GM19025 (cell line): ENCODE data around the gene SEPTIN8.
A peak's percentile ranks its signal among the peaks of the same experiment; 100 is the strongest.

Experiments
- ATAC-seq: cut with Tn5 transposase; IDR thresholded peaks from one replicate; pipeline ENCODE4 v1.9.1; 2021; ENCODE audit warnings: mild to moderate bottlenecking, low read depth, moderate library complexity; ENCODE audit not compliant: unreplicated experiment

The SEPTIN8 gene

DNA sequence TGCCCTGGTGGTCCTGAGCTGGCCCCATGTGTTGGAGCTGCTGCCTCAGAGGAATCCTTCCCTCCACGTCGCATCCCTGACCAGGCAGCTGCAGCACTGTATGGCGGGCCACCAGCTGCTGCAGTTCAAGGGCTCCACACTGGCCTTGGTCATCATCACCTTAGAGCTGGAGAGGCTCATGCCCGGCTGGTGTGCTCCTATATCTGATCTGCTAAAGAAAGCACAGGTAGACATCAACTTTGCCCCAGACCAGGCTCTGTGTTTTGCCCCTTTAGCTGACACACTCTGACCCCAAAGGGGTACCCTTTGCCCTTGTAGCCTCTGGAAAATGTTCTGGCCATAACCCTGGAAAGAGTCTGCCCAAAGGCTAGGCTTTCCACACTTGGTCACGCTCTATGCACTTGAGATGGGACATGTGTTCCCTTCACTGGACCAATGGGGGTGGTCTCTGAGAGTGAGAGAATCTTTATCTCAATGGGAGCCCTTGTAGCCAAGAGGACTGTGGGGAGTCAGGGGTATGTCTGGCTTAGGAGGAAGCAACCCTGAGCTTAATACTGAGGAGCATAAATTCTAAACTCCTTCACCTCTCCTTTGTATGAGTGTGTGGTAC is 25.0 kb downstream of the SEPTIN8 start:
- no peak for ATAC-seq

DNA sequence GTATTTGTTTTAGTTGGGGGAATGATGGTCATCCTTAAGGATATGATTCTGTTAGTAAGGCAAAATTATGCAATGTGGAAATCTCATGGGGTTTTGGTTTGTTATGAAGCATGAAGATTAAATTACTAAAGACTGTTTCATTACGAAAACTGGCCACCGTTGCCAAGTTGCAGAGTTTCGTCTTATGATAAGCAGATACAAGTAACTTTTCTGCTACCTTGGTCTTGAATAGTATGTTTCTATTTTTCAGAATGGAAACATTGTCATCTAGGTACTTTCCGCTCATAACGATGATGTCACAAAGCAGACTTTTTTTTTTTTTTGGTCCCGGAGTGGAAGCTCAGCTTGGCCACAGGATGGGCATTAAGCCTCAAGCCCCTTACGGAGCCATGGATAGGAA is 25.6 kb downstream of the SEPTIN8 start:
- ATAC-seq: no peak

DNA sequence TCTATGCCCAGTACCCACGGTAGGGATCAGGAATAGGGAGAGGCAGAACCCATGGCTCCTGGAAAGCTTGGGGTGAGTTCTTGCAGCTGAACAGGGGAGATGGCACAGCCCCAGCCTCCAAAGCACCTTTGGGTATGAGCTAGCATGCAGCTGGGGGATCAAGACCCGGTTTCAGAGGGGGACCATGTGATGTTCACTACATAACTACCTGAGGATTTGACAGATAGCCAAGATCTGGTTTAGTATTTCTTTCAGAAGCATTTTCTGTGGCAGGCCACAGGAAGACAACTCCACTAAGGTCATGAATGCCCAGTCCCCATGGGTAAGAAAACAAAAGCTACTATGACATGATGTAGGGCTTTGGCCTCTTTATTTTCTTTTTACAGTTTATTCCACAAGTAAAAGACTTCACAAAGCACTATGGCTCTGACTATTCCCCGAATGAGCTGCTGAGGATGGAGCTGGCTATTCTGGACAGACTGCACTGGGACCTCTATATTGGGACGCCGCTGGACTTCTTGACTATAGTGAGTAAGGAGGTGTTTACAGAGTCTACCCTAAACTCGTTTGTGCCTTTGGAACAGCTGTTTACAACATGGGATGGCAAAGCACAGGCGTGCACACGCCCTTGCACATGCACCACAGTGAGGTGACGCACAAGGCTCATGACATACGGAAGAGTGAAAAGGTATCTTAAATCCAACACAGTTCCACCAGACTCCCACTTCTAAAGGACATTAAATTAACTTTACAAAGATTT is 26.4 kb downstream of the SEPTIN8 start:
- peak; percentile 42 for ATAC-seq

DNA sequence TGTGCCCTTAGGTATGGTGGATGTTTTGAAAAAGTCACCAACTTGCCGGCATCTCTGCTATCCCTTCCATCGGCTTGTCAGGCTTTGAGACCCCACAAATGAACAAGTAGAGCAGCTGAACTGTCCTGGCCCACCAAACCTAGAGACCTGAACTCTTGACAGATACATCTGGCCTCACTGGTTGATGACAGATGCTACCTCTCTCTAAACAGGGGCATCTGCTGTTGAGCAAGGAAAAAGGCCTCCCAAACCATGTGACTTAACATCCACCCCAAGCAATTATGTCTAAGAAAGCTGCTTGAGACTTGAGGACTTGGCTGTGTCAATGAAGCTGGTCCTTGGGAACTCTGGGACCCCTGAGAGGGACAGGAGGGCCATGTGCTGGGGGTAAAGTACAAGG is 27.5 kb downstream of the SEPTIN8 start:
- ATAC-seq: no peak

DNA sequence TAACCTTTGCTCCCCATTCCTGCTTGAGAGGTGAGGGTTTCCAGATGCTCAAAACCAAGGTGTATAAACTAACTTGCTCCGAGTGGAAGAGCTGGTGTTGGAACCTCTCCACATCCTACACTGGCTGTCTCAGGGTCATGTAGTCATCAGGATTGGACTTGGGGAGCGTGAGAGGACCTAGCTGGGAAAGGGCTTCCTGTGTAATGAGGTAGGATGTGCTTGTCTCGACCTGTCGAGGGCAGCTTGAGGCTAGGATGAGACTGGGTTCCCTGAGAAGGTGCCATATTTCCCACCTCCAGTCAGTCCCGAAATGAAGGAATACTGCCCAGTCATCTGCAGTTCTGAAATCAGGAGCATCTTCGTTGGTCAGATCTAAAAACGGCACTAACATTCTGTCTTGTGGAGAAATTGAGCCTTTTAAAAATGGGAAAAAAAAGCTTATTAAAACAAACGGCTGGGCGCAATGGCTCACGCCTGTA is 28.5 kb downstream of the SEPTIN8 start:
- no peak for ATAC-seq

DNA sequence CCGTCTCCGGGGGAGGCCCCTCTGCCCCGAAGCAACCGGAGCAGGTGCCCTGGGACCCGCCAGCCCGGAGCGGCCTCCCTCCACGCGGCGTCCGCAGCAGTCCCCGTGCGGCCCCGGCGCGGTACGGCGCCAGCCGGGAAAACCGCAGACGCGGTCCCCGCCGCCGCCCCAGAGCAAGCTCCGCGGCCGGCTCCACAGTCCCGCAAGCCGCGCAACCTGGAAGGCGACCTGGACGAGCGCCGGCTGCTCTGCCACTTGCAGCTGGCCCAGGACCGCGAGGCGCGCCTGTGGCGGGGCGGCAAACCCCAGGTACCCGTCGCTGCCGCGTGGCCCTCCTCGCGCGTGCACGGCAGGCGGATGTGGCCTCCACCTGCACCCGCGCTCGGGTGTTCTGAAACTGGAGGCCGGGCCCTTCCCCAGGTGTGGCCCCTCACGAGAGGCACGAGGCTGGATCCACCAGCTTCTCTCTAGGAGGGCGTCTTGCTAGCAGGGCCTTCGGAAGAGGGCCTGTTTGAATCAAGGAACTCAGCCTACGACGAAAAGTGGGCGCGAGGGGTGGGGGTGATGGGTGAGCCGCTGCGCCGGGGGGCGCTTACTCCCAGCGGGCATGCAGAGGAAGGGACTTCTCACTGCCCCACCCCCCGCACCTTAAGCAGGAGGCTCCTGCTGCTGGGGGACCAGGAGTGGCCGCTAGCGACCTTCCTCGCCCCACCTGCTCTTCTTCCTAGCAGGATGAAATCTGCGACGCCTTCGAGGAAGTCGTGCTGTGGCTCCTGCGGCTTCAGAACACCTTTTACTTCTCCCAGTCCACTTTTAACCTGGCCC is 29.2 kb downstream of the SEPTIN8 start:
- peak; percentile 6 for ATAC-seq

DNA sequence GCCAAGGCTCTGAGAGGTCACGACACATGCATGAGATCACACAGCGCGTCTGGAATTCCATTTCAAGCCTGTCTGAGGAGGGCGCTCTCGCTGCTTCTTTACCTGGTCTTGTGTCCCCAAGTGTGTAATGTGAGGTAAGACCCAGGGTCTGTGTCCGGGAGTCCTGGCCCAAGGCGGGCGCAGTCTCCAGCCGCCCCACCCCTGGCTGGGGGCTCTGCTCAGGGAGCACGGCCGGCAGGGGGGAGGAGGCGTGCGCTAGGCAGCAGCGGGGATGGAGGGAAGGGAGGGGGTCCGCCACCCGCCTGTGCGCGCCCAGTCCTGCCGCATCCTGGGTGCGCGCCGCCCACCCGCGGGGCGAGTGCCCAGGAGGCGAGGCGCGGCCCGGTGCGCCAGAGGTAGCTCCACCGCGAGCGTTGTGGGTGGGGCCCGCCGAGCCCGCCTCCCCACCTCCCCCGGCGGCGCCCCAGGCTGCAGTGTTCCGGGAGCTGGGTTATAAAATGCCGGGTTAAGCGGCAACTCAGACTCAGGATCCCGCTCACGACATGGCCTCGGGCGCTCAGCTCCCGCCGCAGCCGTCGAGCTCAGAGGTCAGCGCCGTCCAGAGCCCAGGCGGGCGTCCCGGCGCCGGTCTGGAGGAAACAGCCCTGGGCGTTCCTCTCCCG is 30.0 kb downstream of the SEPTIN8 start, which contains the start of gene CCNI2:
CCNI2 (plus strand) TSS at position 473 of the 662 bp plus-strand sequence; CDS start at position 543, 70 bp downstream.
- ATAC-seq: peak; percentile 42

DNA sequence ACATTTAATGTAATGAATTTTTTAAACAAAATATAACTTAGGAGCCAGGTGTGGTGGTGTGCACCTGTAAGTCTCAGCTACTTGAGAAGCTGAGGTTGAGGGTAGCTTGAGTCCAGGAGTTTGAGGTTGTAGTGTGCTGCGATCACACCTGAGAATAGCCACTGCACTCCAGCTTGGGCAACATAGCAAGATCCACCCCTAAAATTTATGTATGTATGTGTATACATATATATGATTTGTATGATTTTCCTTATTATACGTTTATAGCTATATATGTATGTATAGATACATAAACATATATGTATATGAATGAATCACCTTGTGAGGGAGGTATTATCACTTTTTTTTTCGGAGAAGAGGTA is 30.5 kb downstream of the SEPTIN8 start:
- ATAC-seq: no peak

DNA sequence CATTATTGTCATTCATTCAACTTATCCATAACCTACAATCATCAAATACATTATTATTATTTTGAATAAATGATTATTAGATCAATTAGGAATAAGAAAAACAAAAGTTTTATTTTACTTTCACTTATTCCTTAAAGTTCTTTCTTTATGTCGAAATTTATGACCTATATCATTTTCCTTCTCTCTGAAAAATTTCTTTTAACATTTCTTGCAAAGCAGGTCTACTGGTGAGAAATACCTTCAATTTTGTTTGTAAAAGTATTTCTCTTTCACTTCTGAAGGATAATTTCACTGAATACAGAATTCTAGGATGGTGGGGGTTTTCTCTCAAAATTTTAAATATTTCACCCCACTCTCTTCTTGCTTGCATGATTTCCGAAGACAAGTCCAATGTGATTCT is 32.4 kb downstream of the SEPTIN8 start:
- ATAC-seq: no peak

DNA sequence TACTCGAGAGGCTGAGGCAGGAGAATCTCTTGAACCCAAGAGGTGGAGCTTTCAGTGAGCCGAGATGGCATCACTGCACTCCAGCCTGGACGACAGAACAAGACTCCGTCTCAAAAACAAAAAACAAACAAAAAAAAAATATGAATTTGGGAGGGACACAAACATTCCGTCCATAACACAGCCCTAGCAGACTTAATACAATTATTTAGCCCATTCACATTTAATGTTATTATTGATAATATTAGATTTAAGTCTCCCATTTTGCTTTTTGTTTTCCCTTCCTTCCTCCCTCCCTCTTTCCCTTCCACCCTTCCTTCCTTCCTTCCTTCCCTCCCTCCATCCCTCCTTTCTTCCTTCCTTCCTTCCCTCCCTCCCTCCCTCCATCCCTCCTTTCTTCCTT is 34.4 kb downstream of the SEPTIN8 start:
- no peak for ATAC-seq

DNA sequence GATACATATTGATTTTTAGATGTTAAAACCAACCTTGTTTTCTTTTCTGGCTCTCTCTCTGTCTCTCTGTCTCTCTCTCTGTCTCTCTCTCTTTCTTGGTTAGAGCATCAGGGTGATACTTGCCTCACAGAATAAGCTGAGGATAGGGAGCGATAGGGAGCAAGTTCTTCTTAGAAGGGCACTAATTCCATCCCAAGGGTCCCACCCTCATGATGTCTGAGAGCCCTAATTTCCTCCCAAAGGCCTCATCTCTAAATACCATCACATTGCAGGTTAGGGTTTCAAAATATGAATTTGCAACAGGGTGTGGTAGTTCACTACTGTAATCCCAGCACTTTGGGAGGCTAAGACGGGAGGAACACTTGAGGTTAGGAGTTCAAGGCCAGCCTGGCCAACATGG is 34.9 kb downstream of the SEPTIN8 start:
- no peak for ATAC-seq

DNA sequence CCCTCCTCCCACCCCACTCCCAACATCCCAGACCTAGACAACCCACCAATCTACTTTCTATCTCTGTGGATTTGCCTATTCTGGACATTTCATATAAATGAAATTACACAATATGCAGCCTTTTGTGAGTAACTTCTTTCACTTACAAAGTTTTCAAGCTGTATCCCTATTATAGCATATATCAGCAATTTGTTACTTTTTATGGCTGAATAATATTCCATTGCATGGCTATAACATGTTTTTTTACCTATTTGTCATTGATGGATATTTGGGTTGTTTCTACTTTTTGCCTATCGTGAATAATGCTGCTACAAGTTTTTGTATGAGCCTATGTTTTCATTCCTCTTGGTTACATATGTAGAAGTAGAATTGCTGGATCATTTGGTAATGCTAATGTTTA is 37.8 kb downstream of the SEPTIN8 start:
- no peak for ATAC-seq

DNA sequence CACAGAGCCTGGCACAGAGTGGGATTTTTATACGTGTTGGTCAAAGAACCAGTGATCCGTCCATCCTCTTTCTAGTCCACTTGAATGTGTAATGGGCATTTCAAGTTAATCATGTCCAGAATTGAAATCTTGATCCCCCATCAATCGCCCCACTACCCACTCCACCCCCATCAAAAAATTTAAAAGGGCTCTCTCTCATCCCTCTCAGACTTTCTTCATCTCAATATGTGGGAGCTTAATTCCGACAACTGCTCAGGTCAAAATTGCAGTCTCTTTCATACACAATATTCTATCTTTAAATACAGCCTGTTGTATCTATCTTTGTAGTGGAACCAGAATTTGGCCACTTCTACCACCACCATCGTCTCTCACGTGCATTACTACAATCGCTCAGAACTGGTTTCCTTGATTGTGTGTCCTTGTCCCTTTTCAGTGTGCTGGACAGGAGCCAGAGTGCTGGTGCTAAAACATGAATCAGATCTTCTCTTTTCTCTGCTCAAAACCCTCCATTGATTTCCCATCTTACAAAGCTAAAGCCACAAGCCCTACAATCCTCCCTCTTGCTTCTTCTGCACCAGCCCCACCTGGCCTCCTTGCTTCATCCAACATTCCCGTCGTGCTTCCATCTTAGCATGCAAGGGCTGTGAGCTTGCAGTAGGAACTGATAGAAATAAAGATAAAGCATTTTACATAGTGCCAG is 38.9 kb downstream of the SEPTIN8 start:
- no peak for ATAC-seq

DNA sequence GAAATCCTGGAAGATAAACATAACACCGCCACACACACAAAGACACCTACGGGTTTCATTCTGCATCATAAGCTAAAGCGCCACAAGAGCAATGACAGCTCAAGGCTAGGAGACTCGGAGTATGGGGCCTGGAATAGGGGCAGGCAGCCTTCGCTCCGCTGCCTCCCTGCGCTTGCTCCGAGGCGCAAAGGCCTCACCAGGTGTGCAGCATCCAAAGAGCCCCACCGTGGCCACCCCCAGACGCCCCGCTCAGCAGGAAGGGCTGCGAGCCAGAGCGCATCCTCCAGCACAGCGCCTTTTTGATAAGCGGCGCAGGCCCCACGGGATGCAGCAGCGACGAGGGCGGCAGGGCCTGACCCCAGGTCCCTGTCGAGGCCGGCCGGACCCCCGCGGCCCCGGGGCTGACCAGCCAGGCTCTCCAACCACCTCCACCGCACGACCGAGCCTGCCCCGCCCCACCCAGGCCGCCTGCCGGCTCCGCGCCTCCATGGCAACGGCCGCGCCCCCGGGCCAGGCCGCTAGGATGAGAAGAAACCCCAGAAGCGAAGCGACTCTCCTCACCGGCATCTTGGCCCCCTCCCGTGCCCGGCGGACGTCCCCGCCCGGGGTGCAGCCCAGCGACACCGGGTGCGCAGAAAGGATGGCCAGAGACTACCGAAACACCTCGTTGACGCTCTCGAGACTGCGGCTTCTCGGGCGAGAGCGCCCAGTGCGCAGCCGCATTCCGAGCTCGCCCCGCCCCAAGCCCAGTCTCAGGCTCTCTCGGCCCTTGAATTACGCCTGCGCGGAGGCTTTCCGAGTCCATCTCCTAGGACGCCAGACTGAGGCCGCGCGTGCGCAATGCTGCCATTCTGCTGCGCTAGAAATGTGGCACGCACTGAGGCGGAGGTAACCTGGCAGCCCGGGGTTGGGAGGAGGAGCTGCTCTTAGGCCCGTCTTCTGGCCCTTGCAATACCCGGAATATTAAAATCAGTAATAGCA is 39.9 kb downstream of the SEPTIN8 start, which contains the start of gene KIF3A:
KIF3A (minus strand) TSS at position 694 of the 981 bp plus-strand sequence; CDS start at position 567, 127 bp downstream.
- ATAC-seq: peak; percentile 81

DNA sequence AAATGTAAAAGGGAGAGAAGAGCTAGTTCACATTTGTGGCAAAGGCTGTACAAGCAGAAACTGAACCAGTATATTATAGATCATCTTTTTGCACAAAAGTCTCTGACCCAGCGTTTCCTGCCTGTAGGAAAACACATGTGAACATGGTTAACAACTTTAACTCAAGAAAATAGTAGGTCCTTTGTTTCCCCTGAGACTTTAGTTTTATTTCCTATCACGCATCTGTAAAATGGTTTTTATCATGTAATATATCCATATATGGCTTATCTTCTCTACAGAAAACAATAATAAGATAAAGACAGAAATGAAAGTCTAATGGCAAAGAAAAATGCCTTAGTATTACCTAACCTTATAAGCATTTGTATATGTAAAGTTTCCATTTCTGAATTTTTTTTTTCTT is 42.4 kb downstream of the SEPTIN8 start:
- ATAC-seq: no peak

DNA sequence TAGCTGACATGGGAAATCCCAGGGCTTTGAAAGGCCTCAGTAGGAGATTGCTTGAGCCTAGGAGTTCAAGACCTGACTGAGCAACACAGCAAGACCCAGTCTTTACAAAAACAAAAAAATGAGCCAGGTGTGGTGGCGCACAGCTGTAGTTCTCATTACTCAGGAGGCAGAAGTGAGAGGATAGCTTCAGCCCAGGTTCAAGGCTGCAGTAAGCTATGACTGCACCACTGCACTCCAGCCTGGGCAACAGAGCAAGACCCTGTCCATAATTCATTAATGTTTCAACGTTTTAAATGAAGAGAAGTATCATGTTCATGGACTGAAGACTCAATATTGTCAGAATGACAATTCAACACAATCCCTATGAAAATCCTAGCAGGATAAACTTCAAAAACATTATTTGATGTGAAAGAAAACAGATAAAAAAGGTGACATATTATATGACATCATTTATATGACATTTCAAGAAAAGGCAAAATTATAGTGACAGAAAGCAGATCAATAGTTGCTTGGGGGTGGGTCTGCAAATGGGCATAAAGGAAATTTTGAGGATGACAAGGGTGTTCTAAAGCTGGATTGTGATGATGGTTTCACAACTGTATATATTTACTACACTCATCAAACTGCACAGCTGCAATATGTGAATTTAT is 43.4 kb downstream of the SEPTIN8 start:
- ATAC-seq: no peak

DNA sequence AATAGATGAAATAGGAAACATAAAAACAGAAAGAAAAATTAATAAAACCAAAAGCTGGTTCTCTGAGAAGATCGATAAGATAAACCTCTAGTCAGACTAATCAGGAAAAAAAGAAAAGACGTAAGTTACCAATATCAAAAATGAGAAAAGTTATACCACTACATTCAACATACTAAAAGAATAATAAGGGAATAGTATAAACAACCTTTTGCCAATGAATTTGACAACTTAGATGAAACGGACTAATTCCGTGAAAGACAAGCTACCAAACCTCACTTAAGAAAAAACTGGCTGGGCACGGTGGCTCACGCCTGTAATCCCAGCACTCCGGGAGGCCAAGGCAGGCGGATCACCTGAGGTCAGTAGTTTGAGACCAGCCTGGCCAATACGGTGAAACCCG is 47.1 kb downstream of the SEPTIN8 start:
- no peak for ATAC-seq

DNA sequence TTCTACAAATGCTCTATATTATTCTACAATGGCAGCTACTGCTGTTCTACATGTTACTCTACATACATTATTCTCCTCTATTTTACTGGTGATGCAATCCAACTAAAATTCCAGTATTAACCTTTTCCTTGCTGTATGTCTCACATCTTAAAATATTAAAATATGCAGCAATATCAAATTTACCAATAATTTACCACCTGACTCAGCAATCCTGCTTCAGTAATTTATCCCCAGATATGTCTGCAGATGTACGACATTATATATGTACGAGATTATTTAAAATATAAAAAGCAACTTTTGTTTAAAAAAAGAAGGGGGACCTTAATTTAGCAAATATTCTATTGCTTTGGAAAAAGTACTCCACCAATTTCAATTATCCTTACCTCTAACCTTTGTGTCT is 51.3 kb downstream of the SEPTIN8 start:
- no peak for ATAC-seq
